ENCODE results near the gene APOBEC2. TPM values are rescaled to one million over a fixed set of nuclear protein-coding genes. Genes with fewer than 3 reads are reported as not detected.

Gene APOBEC2
- total and polyA plus RNA-seq, 2 of the 13 experiments (the other 11 are each of a cell fraction or from before 2014, with no cell fraction given), result 0.09 TPM; not detected in 1

DNA sequence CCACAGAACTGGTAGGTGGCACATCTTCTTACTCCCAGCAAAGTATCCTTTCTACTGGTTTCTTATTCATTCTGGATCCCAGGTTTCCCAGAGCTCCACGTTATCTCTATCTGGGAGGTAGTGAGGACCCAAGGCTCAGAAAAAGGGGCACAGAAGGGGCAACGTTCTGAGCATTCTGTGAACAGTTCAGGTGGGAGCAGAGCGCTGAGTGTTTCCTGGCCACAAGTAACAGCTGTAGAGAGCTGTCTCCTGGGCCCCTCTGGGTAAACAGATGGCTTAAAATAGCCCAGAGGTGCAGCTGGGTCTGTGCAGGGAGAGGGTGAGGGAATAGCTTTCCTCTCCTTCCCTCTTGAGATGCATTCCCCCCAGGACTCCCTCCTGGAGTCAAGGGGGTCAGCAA is 2.1 kb downstream of the APOBEC2 start (continued):
- TF ChIP-seq KAT7 (CRISPR knock-in tag; IDR thresholded peaks at IDR 0.05; ENCODE audit: borderline replicate concordance) (no peak), YEATS2 (CRISPR knock-in tag; IDR thresholded peaks at IDR 0.05; ENCODE audit: borderline replicate concordance) (no peak), GMEB1 (CRISPR knock-in tag; IDR thresholded peaks at IDR 0.05; ENCODE audit: borderline replicate concordance) (no peak), ZFY (CRISPR knock-in tag; IDR thresholded peaks at IDR 0.05) (0 out of 2 replicates have a peak, but pooled peaks have one; percentile 11), SP4 (CRISPR knock-in tag; IDR thresholded peaks at IDR 0.05) (0 out of 2 replicates have a peak, but pooled peaks have one; percentile 12), MIER3 (CRISPR knock-in tag; IDR thresholded peaks at IDR 0.05; ENCODE audit: borderline replicate concordance) (peak; percentile 56; the same call in 1 of the 2 replicates), THAP8 (CRISPR knock-in tag; IDR thresholded peaks at IDR 0.05; ENCODE audit: borderline replicate concordance) (no peak), PRPF4 (IDR thresholded peaks at IDR 0.05; ENCODE audit: low read depth, low read length, poor library complexity, severe bottlenecking) (no peak), JUNB (CRISPR knock-in tag; IDR thresholded peaks at IDR 0.05; ENCODE audit: borderline replicate concordance) (no peak), MNT (IDR thresholded peaks at IDR 0.05) (no peak), MEF2D (CRISPR knock-in tag; IDR thresholded peaks at IDR 0.05) (peak; percentile 99), CHD2 (IDR thresholded peaks at IDR 0.05; ENCODE audit: low read depth, low read length) (no peak), ZBTB20 (CRISPR knock-in tag; IDR thresholded peaks at IDR 0.05; ENCODE audit: borderline replicate concordance, low read depth) (no peak), ZNF674 (CRISPR knock-in tag; IDR thresholded peaks at IDR 0.05; ENCODE audit: low read depth) (no peak), CCAR2 (optimal IDR thresholded peaks at IDR 0.05; ENCODE audit: low read depth, low read length) (no peak), IRF2 (CRISPR knock-in tag; IDR thresholded peaks at IDR 0.05) (0 out of 2 replicates have a peak, but pooled peaks have one; percentile 36), ZHX1 (CRISPR knock-in tag; IDR thresholded peaks at IDR 0.05; ENCODE audit: low read depth) (no peak), ZBTB7B (CRISPR knock-in tag; IDR thresholded peaks at IDR 0.05) (peak; percentile 83), ZNF12 (CRISPR knock-in tag; IDR thresholded peaks at IDR 0.05) (no peak), ZNF276 (CRISPR knock-in tag; IDR thresholded peaks at IDR 0.05; ENCODE audit: low read depth) (no peak)
- TF ChIP-seq, protein P1, sequence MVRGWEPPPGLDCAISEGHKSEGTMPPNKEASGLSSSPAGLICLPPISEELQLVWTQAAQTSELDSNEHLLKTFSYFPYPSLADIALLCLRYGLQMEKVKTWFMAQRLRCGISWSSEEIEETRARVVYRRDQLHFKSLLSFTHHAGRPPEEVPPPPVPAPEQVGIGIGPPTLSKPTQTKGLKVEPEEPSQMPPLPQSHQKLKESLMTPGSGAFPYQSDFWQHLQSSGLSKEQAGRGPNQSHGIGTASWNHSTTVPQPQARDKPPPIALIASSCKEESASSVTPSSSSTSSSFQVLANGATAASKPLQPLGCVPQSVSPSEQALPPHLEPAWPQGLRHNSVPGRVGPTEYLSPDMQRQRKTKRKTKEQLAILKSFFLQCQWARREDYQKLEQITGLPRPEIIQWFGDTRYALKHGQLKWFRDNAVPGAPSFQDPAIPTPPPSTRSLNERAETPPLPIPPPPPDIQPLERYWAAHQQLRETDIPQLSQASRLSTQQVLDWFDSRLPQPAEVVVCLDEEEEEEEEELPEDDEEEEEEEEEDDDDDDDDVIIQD (CRISPR knock-in tag; IDR thresholded peaks at IDR 0.05; ENCODE audit: low read depth), result no peak
